ENCODE results near the gene SOCS3.
A peak's percentile ranks its signal among the peaks of the same experiment; 100 is the strongest.

Gene SOCS3

DNA sequence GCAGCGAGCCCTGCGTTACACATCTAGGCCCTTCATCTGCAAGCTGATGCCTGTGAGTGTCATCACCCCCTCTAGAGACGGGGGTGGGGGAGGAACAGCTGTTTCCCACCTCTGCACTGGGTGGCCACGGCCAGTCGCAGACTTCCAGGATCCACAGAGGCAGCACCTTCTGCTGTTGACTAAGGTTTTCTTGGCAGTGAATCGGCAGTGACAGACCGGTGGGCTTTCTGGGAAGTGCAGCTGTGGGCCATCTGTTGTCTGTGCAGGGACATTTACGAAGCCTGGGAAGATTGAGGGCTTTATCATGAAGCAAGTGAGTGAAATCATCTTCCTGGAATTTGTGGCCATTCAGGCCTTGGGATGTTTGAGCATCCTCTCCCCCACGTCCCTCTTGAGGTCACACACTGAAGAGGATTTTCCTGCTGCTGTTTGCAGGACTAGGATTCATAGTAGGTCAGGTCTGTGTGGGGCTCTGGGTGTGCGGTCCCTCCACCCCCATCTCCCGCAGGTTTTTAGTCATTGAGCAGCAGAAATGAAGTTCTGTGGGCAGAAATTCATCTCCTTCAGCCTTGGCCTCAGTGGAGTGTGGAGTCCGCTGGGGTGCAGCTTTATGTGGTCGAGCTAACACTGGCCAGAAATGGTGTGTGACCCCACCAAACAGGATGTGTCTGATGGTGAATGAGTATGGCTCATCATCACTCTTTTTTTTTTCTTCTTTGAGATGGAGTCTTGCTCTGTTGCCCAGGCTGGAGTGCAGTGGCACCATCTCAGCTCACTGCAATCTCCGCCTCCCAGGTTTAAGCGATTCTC, 30.6 kb upstream of the SOCS3 start:
- DNase-seq (ENCODE audit: low read depth in 2 of 2) = no peak

DNA sequence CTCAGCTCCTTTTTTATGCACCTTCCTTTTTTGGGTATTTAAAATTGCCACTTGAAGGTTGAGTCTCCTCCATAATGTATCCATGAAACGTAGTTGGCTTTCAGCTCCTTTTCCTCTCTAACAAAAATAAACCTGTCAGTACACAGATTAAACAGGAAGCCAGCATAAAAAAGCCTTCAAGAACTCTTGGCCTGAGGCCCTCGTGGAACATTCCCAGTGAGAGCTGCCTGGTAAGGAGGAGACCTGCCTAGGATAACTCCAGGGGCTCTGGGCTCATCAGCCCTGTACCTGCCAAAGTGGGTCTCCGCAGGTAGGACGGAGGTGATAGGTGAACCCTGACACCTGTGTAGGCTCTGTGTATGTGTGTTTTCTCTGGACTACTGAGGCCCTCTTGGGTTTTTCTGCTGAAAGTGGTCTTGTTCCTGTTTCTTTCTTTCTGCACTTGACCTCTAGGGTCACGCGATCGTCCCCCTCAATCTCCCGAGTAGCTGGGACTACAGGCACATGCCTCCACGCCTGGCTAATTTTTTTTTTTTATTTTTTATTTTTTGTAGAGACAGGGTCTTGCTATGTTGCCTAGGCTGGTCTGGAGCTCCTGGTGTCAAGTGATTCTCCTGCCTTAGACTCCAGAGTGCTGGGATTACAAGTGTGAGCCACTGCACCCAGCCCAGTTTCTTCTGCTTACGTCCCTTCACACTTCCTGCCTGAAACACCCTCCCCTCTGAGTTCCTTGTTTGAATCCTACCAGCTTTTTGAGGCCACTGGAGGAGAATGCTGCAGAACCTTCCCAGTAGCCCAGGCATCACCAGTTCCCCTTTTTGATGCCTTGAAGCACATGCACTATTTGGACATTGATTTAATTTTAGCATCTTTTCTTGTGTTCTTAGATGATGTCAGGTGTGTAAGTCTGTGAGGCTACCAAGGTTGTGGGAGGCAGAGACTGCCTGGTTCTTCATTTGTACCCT, 28.4 kb upstream of the SOCS3 start:
- DNase-seq (ENCODE audit: low read depth in 2 of 2) = no peak

DNA sequence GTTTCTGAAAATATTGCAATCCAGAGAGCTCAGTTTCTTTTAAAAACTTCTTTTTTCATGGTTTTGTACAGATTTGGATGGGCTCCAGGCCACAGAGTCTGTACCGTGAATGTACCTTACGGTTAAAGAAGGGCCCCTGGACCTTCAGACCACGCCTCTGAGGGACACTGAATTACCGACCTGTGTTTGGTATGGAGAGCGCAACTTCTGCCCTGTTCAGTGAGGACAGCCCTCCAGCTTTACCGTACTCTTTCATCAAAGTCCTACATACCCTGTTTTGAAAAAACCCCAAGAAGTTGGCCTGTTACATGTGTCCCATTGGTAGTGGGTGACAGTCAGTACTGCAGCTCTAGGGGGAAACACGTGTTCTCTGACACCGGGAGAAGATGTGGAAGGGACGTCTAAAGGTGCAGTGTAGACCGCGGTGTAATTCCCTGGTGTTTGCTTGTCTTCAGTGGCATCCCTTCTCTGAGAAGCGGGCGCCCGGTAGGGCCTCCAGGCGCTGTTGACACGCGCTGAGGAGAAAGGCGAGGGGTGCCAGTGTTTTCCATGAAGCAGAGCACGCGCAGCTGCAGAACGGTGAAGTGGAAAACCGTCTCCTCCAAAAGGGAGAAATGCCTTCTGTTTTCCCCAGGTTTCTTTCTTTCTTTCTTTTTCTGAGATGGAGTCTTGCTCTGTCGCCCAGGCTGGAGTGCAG, 24.8 kb upstream of the SOCS3 start:
- DNase-seq (ENCODE audit: low read depth in 2 of 2) = no peak

DNA sequence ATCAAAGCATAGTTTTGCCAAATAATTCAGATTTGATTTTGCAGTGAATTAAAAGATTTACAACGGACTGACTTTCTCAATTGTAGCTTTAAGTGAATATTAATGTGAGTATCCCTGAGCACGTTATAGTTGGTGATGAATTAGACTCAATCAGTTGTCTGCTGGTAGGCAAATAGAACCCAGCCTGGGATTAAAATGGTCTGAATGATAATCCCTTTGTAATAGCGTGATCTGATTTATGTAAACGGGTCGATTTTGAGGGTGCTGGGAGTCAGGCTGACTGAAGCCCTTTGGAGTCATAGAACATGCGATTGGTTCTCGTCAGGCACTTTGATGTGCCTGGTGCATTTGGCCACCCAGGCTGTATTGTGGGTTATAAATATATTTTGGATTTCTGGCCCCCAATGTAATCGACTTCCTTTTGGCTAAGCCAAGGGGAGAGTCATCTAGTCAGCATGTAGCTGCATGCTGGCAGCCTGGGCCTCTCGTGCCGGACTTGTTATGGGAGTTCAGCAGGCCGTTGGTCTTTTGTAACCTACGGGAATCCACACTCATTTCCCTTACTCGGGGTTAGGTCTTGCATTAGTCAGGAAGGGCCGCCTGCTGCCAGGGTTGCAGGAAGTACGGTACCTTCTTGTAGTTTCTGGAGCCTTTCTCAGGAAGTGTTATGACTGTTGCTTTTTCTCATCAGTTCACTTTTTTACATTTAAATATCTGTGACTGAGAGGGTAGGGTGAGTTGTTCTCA, 24.0 kb upstream of the SOCS3 start:
- DNase-seq (ENCODE audit: low read depth in 2 of 2) = no peak

DNA sequence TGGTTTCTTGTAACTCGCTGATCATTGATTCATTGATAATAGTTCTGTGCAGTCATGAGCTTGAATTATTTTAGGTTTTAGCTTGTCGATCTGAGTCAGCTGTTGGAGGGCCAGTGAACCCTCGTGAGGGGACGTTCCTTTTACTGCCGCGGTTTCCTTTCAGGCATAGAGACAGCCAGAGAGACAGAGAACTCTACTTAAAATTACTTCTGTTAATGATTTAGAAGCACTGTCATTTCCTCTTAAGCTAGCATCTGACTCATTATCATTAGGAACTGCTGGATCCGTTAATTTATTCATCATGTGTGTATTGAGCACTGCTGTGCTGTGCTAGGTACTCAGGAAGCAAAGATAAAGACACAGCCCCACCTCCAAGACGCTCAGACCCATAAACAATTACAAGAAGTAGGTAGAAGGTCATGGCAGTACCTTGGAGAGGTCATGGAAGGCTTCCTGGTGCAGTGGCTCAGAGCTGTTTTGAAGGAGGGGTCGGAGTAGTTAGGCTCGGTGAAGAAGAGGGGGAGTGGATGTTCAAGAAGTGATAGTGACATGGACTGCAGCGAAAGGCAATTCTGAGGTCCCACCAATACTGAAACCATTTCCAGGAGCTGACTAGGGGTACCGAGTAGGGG, 21.8 kb upstream of the SOCS3 start:
- DNase-seq (ENCODE audit: low read depth in 2 of 2) = peak in 1 of 2 donors; percentile 33

DNA sequence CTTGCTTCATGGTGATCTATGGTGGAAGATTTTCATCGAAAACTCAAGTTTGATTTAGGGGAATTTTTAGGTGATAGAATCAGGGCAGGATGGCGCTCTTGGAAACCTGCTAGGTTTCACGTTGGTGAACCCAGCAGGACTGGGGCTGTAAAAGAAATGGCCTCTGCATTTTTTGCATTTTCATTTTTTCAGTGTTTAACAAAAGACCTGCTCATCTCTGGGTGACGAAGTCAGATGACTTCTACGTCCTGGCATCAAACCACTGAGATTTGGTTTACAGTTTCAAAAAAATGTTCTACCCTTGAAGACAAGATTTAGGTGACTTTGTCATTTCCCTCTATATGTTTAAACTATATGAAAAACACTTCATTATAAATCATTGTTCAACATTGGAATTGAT, 20.5 kb upstream of the SOCS3 start:
- no peak for DNase-seq (ENCODE audit: low read depth in 2 of 2)

DNA sequence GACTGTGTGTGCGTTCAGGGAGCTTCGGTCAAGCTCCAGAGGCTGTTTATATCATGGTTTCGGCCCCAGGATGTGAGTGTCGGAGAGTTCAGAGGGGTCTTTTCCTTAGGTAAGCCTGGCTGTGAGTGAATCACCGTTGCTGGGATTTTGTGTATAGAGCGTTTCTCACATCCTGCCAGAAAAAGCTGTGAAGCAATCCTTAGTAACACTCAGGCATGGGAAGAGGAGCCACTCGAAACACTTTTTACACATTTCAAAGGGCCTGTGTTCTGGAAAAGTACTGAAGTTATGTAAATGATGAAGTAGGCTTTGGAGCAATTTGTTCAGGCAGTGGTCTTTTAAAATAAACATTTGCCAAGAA, 19.2 kb upstream of the SOCS3 start:
- DNase-seq (ENCODE audit: low read depth in 2 of 2) = no peak

DNA sequence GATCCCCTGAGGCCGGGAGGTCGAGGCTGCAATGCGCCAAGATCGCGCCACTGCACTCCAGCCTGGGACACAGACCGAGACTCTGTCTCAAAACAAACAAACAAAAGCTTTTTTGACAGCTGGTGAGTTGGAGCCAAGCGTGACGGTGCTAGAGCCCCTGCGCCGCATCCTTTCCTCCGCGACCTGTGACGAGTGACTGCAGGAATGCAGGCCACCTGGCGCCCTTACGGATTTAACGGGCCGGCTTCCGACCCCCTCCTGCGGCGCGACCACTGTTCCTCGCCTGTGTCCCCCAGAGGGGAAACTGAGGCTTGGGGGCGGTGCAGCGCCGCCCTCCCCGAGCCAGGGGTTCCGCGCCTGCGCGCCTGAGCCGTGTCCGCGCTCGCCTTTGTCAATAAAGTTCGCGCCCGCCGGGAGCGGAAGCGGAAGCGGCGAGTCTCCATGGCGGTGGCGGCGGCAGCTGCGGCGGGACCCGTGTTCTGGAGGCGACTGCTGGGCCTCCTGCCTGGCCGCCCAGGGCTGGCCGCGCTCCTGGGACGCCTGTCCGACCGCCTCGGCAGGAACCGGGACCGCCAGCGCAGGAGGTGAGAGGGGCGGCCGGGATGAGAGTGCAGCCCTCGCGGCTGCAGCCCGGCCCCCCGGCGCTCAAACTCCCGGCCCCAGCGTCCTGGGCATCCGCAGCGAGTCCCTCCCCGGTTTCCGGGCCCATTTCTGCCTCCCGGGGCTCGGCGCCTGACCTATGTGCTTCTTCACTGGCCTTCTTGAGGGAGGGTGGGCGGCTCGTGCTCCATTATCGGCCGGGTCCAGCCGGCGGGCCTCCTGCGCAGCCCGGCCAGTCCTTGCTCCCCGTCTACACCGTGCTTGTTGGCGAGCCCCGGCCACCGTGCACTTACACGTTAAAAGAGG, 18.6 kb upstream of the SOCS3 start, which contains the start of gene PGS1:
Gene PGS1 (plus strand): TSS at position 425 of the 906 bp plus-strand sequence. CDS start 17 bp downstream, at position 442.
- peak; percentile 66 for DNase-seq (ENCODE audit: low read depth in 2 of 2)

DNA sequence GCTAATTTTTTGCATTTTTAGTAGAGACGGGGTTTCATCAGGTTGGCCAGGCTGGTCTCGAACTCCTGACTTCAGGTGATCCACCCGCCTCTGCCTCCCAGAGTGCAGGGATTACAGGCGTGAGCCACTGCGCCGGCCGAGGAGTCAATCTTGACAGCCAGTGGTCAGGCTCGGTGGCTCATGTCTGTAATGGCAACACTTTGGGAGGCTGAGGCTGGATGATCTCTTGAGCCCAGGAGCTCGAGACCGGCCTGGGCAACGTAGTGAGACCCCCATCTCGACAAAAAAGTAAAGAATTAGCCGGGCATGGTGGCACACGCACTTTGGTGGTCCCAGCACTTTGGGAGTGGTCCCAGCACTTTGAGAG, 18.0 kb upstream of the SOCS3 start:
- no peak for DNase-seq (ENCODE audit: low read depth in 2 of 2)

DNA sequence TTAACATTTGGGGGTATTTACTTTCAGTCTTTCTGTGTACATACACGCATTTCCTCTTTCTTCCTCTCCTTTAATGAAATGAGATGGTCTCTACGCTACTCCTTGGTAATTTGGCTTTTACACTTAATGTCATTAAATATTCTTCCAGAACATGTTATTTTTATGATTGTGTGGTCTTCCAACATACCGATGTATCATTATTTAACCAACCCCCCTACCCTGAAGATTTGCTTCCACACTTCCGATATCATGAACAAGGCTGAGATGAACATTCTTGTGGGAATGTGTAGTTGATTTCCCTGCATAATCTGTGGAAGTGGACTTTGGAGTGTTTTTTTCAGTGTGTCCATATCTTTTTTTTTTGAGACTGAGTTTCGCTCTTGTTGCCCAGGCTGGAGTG, 16.3 kb upstream of the SOCS3 start:
- DNase-seq (ENCODE audit: low read depth in 2 of 2) = no peak

DNA sequence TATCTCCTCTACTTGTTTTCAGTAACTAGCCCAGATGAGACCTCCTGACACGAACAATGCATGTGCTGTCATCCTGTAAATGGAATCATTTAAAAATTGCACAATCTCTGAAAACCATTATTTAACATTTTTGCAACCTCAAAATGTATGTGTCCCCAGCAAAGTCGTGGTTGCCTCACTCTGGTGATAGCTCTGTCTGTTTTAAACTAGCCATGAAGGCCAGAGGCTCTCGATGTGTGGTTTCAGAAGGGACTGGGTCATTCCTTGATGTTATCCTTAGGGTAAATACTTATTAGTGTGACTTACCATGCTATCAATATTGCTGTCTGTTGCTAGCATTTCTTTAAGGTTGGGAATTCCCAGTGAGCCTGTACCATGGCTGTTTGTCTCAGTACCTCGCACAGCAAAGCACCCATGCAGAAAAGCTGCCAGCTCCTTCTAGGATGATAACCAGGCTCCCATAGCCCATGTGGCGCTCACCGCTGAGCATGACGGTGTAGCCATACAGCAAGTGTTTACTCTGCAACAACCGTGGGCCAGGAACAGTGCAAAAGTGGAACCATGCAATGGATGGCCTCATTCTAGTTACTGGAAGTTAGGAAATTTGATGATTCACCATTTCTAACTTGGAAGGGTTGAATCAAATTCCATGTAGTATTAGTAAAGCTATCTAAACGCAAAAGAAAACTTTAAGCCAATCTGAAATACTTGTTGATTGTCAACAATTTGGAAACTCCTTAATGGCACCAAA, 15.7 kb upstream of the SOCS3 start:
- no peak for DNase-seq (ENCODE audit: low read depth in 2 of 2)

DNA sequence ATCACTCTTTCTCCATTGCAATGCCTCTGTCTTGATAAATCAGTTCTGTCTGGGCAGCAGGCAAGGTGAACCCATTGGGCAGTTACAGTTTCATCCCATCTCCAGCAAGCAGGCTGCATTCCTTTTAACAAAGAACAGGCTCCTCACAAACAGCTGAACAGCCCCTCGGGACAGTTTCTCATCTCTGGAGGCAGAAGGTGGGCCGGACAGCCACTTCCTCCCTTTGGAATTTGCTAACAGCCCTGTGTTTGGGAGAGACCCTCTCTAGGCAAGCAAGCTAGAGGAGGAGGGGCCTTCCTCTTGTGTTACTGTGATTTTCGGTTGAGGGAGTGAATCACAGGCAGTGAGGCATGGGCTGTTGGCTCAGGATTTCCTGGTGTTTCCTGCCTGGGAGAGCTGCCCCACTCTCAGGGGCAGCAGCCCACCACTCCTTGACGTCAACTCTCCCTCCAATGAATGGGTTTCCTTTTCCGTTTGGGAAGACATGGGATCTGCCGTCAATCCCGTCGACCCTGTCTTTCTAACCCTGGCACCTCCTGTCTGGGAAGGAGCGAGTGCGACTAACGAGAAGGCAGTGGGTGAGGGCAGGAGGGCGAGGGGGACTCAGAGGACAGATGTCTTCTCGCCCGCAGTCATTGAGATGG, 14.9 kb upstream of the SOCS3 start:
- DNase-seq (ENCODE audit: low read depth in 2 of 2) = no peak

DNA sequence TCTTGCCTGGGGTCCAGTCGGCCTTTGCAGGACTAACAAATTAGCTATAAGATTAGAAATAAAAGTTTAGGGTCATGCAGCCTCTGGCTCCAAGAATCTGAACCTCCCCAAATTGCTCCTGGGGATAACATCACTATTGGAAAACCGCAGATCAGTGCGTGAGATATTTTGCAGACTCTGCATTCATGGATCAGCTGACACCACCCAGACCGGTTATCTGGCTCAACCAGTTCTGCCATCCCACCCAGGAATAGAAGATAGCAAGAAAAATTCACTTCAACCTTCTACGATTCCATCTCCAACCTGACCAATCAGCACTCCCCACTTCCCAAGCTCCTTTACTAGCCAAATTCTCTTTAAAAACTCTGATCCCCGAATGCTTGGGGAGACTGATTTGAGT, 14.3 kb upstream of the SOCS3 start:
- no peak for DNase-seq (ENCODE audit: low read depth in 2 of 2)

DNA sequence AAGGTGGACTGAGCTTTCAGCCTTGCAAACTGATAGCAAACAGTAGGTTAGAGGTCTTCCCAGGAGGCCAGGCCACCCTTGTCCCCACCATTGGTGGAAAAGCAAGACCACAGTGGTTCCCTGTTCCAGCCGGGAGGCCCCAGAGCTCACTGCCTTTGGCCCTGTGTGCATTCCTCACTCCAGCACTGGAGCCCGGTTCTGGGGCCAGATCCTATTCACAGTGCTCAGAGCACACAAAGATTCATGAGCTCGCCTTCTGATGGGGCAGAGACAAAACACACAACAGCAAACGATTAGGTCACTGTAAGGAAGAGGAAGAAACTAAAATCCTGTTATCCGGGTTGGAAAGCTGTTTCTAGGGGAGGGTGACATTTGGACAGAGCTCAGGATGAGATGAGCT, 13.0 kb upstream of the SOCS3 start:
- no peak for DNase-seq (ENCODE audit: low read depth in 2 of 2)

DNA sequence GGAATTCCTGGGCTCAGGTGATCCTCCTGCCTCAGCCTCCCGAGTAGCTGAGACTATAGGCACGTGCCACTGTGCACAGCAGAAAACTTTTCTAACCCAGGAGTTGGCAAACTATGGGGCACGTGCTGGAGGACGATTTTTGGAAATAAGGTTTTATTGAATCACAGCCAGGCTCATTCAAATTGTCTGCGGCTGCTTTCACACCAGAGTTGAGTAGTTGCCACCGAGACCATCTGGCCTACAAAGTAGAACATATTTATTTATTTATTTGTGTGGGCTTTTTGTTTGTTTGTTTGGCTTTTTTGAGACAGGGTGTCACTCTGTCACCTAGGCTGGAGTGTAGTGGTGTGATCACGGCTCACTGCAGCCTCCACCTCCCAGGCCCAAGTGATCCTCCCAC, 11.2 kb upstream of the SOCS3 start:
- no peak for DNase-seq (ENCODE audit: low read depth in 2 of 2)

DNA sequence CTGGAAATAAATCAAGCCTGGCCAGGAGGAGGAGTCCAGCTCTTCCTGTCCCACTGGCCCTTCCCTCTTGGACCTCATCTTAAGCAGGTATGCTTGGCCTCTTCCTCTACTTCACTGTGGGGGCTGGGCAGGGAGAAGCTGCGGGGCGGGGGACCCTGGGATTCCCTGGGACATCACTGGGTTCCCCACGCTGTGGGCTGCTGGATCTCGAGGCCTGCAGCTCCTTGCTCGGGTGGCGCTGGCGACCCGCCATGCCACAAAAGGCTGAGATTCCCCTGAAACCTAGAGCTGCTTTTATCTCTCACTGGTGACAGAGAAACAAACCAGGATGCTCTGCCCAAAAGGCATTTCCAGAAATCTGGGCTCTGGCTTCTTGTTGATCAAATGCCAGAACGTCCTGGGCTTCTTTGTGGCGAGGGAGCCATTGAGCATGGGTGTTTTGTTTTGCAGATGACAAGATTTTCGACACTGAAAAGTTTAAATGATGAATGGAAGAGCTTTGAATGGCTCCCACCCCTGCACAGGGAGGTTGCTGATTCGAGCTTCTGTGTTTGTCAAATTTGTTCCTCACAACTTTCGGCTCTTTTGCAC, 10.0 kb upstream of the SOCS3 start:
- no peak for DNase-seq (ENCODE audit: low read depth in 2 of 2)

DNA sequence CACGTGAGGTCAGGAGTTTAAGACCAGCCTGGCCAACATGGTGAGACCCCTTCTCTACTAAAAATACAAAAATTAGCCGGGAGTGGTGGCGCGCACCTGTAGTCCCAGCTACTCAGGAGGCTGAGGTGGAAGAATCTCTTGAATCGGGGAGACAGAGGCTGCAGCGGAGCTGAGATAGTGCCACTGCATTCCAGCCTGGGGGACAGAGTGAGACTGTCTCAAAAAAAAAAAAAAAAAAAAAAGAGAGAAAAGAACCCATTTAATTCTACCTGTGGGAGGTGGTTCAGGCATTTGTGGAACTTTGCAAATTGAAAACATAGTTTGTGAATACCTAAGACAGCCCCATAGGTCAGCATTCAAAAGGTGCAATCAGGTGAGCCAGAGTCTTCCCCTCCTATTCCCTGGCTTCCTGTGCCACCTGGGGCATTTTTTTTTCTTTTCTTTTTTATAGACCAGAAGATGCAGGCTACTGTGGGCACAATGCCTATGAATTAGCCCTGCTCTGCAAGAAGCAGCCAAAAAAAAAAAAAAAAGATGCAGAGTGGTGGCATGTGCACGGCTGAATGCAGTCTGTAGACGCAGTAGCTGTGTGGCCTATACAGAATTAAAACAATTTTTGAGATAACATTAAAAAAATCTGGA, 9.1 kb upstream of the SOCS3 start:
- DNase-seq (ENCODE audit: low read depth in 2 of 2) = no peak

DNA sequence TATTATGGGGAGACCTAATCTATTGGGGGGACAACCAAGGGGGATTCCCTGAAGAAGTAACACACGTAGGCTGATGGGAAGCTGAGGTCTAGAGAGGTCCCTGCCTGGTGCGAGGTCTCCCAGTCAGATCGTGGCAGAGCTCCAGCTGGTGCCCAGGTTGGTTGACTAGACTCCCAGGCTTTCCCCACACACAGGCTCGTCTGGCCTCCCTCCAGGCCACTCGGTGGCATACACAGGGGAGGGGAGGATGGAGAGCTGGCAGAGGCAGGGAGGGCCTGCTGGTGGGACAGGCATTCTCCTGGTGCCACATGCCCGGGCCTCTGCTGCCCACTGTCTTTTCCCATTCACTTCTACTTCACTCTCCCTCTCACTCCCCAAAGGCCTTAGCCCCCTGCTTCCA, 8.5 kb upstream of the SOCS3 start:
- no peak for DNase-seq (ENCODE audit: low read depth in 2 of 2)

Measured in activated CD8-positive, alpha-beta memory T cell treated with anti-CD3 and anti-CD28 coated beads for 4 hours (primary cell).